Sigmoid colon (tissue), 4 donors: ENCODE measurements around the gene MYH7.

ENCODE experiments used
- EP300 ChIP-seq, 4 donors: sonication (generic); formaldehyde crosslinking; IDR thresholded peaks; one replicate each; pipeline ENCODE4 v1.6.1; 2017; ENCODE audit warnings: antibody characterized with exemption in 4 of 4
- POLR2AphosphoS5 ChIP-seq, 4 donors: sonication (generic); formaldehyde crosslinking; IDR thresholded peaks; one replicate each; pipeline ENCODE4 v1.6.1; 2017; ENCODE audit warnings: antibody characterized with exemption in 4 of 4
- TF ChIP-seq, protein P1 (sequence below), 4 experiments: fragments of 450-650 bp in 3 of 4; fragments of 200-600 bp in 1 of 4; IDR thresholded peaks; one replicate each; pipeline ENCODE4 v1.5.1; 2016 to 2019; ENCODE audit warnings: antibody characterized with exemption in 4 of 4, mild to moderate bottlenecking in 3 of 4, moderate library complexity in 2 of 4

DNA sequence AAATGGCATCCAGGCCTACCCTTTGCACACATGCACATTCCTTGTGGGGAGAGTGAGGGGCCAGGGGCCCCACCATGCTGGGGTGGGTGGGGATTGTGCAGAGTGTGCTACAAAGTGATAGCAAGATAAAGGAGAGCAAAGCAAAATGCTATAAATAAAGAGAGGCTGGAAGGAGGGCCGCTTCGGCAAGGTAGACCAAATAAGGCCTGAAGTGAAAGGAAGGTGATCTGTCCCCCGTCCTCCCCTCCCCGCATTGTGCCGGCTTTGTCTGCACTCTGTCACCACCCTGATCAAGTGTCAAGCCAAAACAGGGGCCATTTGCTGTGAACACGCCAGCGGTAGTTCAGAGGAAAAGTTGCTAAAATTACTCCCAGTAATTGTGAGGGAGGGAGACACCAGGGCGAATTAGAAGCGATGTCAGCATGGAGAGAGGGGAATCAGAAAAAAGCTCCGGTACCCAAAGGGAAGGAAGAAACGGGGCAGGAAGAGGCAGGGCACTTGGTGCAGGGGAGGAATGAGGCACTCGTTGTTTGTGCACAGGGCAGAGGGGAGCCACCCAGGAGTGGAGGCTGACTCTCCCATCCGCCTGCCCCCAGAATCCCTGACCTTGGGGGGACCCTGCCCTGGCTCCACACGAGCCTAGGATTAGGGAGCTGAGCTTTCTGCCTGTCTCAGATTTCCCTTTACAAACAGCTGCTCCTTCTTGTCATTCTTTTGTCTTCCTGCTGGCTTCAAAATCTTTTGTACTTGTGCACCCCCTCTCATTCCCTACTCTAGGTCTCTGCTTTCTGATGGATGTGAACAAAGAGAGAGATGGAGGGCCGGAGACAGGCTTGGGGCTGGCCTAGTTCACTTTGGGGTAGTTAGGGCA, 2.9 kb upstream of the MYH7 start:
- TF ChIP-seq, protein P1, sequence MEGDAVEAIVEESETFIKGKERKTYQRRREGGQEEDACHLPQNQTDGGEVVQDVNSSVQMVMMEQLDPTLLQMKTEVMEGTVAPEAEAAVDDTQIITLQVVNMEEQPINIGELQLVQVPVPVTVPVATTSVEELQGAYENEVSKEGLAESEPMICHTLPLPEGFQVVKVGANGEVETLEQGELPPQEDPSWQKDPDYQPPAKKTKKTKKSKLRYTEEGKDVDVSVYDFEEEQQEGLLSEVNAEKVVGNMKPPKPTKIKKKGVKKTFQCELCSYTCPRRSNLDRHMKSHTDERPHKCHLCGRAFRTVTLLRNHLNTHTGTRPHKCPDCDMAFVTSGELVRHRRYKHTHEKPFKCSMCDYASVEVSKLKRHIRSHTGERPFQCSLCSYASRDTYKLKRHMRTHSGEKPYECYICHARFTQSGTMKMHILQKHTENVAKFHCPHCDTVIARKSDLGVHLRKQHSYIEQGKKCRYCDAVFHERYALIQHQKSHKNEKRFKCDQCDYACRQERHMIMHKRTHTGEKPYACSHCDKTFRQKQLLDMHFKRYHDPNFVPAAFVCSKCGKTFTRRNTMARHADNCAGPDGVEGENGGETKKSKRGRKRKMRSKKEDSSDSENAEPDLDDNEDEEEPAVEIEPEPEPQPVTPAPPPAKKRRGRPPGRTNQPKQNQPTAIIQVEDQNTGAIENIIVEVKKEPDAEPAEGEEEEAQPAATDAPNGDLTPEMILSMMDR (IDR thresholded peaks at IDR 0.05) = no peak
- TF ChIP-seq POLR2AphosphoS5 (IDR thresholded peaks at IDR 0.05) (no peak), EP300 (IDR thresholded peaks at IDR 0.05) (no peak)
